KG1 (cell line): ENCODE results near the gene KRTAP5-11.
A peak's percentile ranks its signal among the peaks of the same experiment; 100 is the strongest.
"Not testable (repeated sequence)": the region's sequence is repeated elsewhere in the genome, so short reads cannot be mapped to it uniquely, and the experiment has no call there.

Source experiments
- DNase-seq: peaks from one replicate; lab custom pipeline; 2025; lab: John Stamatoyannopoulos, UW

Gene KRTAP5-11

DNA sequence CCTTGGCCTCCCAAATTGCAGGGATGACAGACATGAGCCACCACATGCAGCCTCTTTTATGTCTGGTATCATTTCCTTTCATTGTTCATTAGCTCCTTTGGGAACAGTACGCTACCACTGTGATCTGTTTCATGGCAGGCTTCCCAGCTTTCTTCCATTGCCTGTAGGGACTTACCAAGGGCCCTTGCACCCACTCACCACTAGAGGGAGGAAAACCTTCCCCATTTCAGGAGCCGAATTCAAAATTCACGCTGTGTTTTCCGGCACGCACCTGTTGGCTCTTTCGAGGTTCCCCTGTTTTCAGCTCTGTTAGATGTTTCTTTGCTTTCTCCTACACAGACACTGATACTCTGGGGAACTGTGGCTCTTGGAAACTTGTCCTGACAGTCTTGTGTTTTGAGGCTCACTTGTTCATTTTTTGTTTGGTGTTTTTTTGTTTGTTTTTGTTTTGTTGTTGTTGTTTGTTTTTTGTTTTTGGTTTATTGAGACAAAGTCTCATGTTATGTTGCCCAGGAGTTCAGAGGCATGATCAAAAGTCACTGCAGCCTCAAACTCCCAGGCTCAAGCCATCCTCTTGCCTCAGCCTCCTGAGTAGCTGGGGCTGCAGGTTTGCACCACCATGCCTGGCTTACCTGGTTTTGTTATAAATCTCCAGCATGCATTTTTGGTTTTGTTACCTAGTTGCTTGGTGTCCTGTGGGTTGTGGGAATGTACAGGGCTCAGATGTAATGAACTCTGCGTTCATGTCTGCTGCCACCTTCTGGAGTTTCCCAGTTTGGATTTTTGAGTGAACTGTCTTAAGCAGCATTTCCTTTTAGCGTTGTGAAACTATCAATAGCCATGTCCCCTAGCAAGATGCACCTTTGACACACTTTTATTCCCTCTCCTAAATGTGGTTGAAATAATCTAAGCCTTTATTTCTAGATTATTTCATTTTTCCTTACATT is 2.3 kb downstream of the KRTAP5-11 start:
- DNase-seq = no peak

DNA sequence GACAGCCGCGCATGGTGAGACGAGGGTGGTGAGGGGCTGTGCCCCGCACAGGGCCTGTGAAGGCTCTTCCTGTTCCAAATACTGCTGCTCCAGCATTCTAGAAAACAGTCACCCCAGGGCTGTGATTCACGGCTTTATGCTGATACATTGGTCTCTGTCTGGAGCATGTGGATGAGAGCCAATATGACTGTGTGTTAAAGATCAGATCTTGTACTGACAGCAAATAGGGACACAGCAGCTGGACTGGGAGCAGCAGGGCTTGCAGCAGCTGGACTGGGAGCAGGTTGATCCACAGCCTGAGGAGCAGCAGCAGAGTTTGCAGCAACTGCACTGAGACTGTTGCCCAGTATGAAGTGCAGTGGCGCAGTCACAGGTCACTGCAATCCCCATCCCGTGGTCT is 3.2 kb downstream of the KRTAP5-11 start:
- DNase-seq = not testable (repeated sequence)

DNA sequence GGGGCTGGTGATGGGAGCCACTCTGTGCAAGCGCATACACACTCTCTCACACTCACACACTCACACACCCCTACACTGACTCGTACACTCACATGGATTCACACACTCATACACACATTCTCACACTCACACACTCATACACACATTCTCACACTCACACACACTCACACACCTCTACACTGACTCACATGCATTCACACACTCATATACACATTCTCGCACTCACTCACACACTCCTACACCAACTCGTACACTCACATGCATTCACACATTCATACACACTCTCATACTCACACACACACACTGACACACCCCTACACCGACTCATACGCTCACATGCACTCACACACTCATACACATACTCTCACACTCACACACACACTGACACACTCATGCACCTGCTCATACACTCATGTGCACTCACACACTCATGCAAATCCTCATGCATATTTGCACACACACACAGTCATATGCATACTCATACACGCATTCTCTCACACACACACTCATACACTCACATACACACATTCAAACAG is 5.1 kb downstream of the KRTAP5-11 start:
- no peak for DNase-seq

DNA sequence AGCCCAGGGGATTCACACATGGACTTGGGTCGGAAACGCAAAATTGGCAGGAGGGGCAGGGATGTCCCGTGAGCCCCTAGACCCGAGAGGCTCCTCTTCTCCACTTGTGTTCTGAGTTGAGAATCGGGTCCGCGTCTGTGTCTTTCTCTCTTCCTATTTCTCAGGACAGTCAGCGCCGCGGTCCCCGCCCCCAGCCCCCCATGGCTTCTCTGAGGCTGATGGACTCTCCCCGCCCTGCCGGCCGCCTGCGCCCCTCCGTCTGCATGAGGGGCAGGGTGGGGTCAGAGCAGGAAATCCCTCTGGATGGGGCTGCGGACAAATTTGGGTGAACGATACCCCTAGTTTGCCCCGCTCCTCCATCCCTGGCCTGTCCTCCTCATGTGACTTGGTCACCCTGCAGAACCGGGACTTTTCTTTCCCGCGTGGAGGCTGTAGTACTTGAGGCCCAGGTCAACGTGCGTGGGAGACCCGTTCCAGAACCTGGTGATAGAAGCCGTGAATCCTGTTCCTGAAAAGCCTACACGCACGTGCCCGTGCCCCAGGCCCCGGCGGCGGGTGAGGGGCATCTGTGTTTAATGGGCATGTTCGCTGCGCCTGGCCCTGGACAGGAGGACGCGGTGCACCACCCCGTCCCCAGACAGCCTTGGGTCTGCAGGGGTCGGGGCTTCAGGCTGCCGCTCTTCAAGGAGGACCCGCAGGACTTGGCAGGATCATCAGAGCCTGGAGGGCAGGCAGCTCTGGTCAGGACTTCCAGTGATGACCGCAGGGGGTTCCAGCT is 5.8 kb downstream of the KRTAP5-11 start:
- not testable (repeated sequence) for DNase-seq

DNA sequence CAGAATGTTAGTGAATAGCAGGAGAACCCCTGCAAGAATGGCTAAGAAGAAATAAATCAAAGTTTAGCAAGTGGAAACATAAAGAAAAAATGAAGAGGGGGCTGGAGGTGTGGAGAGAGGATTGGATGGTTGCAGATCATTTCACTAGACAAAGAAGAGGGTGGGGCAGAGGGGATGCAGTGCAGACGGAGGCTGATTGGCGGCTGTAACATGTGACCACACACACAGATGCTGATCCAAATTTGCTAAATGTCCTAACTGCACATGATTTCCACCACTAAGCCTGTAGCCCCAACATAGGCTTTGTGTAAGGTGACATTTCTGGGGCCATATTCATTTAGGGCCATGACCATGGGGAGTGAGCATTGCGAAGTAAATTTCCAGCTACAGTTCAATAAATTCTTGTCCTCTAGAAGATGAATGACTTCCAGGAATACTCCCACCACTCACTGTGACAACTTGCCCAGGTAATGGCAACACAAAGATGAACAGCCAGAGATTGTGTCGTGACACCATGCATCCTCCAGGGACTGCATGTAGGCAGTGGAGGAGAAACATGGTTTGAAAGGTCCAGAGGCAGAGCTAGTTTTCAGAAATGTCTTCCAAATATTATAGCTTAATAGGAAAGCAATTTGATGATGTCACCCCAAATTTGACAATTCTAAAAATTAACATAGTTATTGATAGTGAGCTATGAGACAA is 6.8 kb downstream of the KRTAP5-11 start:
- no peak for DNase-seq

DNA sequence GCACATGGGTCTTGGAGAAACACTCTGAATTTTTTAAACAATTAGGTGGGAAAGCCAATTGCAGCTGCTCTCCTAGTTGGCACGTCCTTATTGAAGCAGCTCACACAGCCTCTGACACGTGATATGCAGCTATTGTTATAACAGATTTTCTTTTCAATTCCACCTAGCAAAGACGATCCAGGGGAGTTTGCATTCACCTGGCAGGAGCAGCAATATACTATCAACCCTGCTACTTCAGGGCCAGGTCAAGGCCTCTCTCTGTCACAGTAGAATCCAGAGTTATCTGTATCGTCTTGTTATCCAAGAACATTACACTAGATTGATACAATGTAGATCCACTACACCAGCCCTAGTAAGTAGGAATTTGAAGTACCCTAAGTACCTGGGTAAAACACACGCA is 8.3 kb downstream of the KRTAP5-11 start:
- DNase-seq = no peak

DNA sequence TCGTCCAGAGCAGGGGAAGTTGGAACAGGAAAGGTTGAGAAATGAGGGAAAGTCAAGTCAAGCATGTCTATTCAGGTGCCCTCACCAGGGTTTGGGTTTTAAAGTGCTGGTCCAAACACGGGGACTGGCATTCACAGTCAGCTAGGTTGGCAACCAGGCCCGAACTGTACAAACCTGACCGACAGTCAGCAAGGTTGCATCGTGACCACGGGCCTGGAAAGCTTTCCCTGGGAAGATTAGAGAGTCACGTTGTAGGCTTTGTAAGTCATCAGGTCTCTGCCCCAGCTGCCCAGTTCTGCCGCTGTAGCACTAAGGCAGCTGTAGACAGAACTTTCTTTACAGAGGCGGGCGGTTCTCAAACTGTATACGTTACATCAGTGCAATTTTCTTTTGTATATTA is 9.9 kb downstream of the KRTAP5-11 start:
- no peak for DNase-seq

DNA sequence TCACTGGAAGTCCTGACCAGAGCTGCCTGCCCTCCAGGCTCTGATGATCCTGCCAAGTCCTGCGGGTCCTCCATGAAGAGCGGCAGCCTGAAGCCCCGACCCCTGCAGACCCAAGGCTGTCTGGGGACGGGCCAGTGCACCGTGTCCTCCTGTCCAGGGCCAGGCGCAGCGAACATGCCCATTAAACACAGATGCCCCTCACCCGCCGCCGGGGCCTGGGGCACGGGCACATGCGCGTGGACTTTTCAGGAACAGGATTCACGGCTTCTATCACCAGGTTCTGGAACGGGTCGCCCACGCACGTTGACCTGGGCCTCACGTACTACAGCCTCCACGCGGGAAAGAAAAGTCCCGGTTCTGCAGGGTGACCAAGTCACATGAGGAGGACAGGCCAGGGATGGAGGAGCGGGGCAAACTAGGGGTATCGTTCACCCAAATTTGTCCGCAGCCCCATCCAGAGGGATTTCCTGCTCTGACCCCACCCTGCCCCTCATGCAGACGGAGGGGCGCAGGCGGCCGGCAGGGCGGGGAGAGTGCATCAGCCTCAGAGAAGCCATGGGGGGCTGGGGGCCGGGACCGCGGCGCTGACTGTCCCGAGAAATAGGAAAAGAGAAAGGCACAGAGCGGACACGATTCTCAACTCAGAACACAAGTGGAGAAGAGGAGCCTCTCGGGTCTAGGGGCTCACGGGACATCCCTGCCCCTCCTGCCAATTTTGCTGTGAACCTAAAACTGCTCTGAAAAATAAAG is 11.4 kb downstream of the KRTAP5-11 start:
- DNase-seq = not testable (repeated sequence)

DNA sequence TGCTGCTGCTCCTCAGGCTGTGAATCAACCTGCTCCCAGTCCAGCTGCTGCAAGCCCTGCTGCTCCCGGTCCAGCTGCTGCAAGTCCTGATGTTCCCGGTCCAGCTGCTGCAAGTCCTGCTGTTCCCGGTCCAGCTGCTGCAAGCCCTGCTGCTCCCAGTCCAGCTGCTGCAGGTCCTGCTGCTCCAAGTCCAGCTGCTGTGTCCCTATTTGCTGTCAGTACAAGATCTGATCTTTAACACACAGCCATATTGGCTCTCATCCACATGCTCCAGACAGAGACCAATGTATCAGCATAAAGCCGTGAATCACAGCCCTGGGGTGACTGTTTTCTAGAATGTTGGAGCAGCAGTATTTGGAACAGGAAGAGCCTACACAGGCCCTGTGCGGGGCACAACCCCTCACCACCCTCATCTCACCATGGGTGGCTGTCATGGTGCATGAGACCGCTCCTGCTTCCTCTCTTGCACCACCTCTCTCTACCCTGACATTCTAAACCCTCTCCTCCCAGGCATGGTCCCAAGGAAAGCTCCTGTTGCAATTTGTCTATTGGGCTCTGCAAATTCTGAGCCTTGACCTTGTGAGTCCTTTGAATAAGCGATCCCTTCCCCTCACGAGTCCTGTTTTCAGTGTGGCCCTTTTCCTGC is 13.8 kb downstream of the KRTAP5-11 start:
- no peak for DNase-seq

DNA sequence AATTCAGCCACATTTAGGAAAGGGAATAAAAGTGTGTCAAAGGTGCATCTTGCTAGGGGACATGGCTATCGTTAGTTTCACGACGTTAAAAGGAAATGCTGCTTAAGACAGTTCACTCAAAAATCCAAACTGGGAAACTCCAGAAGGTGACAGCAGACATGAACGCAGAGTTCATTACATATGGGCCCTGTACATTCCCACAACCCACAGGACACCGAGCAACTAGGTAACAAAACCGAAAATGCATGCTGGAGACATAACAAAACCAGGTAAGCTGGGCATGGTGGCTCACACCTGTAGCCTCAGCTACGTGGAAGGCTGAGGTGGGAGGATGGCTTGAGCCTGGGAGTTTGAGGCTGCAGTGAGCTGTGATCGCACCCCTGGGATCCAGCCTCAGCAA is 15.0 kb downstream of the KRTAP5-11 start:
- not testable (repeated sequence) for DNase-seq

DNA sequence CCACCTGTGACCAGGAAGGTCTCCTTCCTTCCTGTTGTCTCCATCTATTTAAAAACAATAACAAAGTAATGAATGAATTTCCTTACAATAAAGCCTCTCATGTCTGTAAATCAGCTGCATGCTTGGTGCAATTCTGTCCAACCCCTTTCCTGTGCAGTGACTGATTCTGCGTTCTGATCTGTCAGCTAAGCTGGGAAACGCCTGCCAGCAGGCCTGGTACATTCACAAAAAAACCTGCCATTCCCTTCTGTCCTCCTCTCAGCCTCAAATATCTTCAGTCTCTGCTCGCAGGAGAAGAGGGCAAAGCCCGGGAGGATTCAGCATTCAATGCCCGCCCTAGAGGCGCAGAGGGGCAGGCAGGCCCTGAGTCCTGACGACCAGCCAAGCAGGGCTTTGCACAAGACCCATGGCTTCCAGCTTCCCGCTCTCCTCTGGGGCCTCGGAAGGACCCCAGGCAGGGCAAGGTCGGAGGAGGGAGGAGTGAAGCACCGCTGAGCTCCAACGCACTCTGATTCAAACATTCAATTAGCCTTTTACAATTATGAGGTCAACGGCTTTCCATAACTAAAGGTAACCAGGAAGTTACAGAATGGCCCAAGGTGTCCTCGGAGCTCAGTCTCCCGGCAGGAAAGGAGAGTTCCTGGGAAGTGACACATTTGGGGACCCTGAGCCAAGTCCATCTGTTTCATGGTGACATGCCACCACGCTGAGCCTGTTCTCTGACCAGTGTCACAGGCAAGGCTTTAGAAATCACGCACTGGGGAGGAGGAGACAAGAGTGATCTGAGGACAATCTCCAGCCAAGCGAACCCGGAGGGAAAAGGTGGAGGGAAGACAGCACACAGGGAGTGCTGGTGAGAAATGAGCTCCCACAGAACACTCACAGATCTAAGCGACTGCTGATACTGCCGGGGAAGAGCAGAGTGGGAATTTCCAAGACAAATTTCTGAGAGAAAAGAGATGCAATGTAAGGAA is 15.8 kb downstream of the KRTAP5-11 start:
- not testable (repeated sequence) for DNase-seq

DNA sequence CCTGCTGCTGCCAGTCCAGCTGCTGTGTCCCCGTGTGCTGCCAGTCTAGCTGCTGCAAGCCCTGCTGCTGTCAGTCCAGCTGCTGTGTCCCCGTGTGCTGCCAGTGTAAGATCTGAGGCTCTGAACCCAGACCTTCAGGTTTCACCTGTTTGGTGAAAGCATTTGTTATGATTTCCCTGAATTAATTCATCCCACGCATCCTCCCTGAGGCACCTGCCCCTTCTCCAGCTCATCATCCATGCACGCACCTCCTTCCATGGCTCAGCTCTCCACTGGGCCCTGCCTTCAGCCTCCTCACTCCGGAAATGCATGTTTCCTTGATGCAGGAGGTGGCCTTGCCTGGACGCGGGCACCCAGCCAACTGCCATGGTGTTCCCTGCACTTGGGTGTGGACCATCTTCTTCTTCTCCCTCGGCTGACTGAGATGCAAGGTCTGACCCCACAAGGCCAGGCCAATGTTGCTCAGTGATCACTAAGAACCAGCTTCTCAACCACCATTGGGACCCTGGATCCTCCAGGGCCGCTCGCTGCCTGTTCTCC is 16.5 kb downstream of the KRTAP5-11 start:
- DNase-seq = no peak

DNA sequence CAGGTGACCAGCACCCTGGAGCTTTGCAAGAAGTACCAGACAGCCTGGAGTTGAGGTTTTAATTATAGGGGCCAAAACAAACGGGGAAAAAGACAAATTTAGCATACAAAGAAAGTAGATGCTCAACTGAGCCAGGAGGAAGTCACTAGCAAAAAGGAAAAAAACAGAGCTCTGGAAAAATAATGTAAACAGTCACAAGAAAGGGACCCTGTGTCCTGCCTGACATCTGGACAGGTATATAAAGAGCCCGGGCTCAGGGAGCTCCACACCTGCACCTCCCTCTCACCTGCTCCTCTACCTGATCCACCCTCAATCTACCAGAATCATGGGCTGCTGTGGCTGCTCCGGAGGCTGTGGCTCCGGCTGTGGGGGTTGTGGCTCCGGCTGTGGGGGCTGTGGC is 17.4 kb downstream of the KRTAP5-11 start, which contains the start of gene KRTAP5-10:
KRTAP5-10 (plus strand) TSS at position 301 of the 400 bp plus-strand sequence; CDS start at position 326, 25 bp downstream.
- DNase-seq = no peak

DNA sequence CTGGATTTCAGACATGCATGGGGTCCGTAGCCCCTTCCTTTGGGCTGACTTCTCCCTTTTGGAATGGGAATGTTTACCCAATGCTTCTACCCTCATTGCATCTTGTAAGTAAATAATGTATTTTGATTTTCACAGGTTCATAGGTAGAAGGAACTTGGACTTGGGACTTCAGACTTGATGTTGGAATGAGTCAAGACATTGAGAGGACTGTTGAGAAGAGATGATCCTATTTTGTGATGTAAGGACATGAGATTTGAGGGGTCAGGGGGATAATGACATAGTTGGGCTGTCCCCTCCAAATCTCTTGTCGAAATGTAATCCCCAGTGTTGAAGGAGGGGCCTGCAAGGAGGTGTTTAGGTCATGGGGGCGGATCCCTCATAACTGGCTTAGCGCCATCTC is 18.2 kb downstream of the KRTAP5-11 start:
- DNase-seq = no peak

DNA sequence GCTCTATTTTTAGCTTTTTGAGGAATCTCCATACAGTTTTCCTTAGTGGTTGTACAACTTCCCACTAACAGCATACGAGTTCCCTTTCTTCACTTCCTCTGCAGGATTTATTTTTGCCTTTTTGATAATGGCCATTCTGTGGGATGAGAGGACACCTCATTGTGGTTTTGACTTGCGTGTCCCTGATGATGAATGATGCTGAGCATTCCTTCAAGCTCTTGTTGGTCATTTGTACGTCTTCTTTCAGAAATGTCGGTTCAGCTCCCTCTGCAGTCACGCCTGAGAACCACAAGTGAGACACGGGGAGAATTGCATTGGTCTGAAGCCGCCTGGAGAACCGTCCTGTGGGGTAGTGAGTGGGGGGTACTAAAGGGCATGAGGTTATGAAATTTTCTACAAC is 19.3 kb downstream of the KRTAP5-11 start:
- DNase-seq = peak; percentile 22

DNA sequence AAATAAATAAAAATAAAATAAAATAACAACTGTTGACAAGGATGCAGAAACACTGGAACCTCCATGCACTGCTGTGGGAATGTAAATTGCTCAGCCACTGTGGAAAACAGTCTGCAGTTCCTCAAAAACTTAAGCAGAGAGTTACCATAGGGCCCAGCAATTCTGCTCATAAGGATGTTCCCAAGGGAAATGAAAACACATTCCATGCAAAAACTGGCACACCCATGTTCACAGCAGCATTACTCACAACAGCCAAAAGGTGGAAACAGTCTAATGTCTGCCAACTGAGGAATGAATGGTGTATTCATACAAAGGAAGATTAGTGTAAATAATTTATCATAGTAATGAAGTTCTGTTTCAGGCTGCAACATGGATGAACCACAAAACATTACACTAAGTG is 20.6 kb downstream of the KRTAP5-11 start:
- DNase-seq = no peak

DNA sequence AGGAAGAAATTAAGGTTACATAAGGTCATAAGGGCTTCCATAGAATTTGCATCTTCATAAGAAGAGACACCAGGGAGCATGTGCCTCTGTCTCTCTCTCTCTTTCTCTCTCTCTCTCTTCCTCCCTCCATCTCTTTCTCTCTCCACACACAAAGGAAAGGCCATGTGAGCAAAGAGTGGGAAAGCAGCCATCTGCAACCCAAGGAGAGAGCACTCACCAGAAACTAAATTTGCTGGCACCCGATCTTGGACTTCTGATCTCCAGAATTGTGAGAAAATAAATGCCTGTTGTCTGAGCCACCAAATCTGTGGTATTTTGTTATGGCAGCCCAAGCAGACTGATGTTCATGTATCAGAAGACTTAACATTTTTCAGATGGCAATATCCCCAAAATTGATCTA is 23.7 kb downstream of the KRTAP5-11 start:
- no peak for DNase-seq

DNA sequence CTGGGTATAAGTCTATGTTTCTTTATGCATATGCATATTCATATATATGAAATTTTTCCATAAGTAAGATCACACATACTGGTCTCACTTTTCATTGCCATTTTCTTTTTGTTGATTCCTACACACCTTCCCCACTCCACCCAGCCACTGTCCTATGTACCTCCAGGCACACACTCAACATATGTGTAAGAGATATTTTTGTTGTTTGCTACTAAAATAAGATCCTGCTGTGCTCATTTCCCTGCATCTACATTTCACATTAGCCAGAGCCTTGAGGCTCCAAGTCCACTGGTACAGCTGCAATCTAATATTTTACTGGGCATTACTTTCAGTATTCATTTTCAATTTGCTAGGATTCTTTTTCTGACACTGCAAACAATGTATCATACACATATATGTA is 25.4 kb downstream of the KRTAP5-11 start:
- no peak for DNase-seq

DNA sequence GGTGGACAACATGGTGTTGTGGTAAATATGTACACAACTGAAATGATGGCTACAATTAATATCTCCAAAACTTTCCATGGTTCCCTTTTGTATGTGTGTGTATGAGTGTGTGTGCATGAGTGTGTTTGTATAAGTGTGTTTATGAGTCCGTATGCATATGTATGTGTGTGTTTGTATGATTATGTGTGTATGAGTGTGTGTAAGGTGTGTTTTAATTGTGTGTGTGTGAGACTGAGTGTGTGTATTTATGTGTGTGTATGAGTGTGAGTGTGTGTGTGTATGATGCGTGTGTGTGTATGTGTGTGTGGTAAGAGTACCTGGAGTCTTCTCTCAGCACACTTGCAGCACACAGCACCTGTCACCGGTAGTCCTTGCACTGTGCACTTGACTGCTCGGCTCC is 26.7 kb downstream of the KRTAP5-11 start:
- no peak for DNase-seq
